ENCODE measurements around the gene PXK. TPM values are rescaled to one million over a fixed set of nuclear protein-coding genes. Genes with fewer than 3 reads are reported as not detected.

PXK gene
- total and polyA plus RNA-seq, 2 experiments from 2014 or later: 29.5 to 37.8 TPM

DNA sequence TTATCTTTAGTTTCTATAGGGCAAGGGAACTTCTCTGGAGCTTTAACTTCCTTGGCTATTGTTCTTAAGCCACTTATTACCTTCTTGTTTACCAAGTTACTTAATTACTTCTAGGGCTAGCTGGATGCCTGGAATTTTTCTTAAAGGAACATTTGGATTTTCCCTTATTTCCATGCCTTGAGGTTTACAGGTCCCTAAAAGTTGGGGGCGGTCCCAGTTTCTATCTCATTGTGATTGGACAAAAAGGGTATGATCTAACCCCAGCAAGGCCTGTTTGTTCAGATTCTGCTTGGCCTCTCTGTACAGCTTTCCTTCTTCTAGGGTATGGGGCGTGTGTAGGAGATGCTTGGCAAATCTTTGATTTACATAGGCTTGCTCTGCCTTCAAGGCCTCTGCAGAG is 83.5 kb downstream of the PXK start:
- TF ChIP-seq, protein P1, sequence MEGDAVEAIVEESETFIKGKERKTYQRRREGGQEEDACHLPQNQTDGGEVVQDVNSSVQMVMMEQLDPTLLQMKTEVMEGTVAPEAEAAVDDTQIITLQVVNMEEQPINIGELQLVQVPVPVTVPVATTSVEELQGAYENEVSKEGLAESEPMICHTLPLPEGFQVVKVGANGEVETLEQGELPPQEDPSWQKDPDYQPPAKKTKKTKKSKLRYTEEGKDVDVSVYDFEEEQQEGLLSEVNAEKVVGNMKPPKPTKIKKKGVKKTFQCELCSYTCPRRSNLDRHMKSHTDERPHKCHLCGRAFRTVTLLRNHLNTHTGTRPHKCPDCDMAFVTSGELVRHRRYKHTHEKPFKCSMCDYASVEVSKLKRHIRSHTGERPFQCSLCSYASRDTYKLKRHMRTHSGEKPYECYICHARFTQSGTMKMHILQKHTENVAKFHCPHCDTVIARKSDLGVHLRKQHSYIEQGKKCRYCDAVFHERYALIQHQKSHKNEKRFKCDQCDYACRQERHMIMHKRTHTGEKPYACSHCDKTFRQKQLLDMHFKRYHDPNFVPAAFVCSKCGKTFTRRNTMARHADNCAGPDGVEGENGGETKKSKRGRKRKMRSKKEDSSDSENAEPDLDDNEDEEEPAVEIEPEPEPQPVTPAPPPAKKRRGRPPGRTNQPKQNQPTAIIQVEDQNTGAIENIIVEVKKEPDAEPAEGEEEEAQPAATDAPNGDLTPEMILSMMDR (IDR thresholded peaks at IDR 0.05; ENCODE audit: poor library complexity): no peak
- TF ChIP-seq EZH2phosphoT487 (IDR thresholded peaks at IDR 0.05; ENCODE audit: low read depth, severe bottlenecking, unreplicated experiment): no peak
- no peak for TF ChIP-seq EZH2 (IDR thresholded peaks at IDR 0.05; ENCODE audit: borderline replicate concordance)
- 80% methylated on average over 2 of the region's 2 CpGs for WGBS (ENCODE audit: low lambda C conversion rate, missing lambda C conversion rate)

DNA sequence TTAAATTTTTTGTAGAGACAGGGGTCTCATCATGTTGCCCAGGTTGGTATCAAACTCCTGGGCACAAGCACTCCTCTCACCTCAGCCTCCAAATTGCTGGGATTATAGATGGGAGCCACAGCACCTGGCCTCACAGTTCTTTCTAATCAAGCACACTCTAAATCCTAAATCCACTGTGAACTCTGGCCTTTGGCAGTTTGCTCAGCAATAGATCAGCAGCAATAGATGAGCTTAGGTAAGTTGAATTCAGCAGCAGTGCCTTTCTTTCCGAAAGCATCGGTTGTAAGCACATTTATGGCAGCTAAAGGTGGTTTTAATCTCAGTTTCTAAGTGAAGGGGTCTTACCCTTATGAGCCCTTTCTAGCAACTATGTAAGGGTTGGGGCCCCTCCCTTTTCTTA is 84.4 kb downstream of the PXK start:
- Histone ChIP-seq H3K27ac (no peak overlapping the region), H3K4me3 (no peak overlapping the region), H2AFZ (no peak overlapping the region), H3K9me2 (replicated peaks; ENCODE audit: insufficient read depth) (no peaks in the 10 kb centered on the region), H3K4me1 (ENCODE audit: insufficient read depth) (peaks cover 25% of the 10 kb centered on the region), H4K20me1 (ENCODE audit: insufficient read depth, poor library complexity, severe bottlenecking) (no peaks in the 10 kb centered on the region), H3K27me3 (no peaks in the 10 kb centered on the region), H3K36me3 (replicated peaks; ENCODE audit: insufficient read depth, low read depth) (no peaks in the 10 kb centered on the region), H3K79me2 (no peaks in the 10 kb centered on the region), H3K4me2 (no peak overlapping the region), H3K9me3 (ENCODE audit: low read depth) (no peaks in the 10 kb centered on the region)
- 67% methylated on average over 2 of the region's 2 CpGs for WGBS (ENCODE audit: low lambda C conversion rate, missing lambda C conversion rate)
- no peak for TF ChIP-seq EZH2 (IDR thresholded peaks at IDR 0.05; ENCODE audit: borderline replicate concordance)
- TF ChIP-seq, protein P1 (IDR thresholded peaks at IDR 0.05; ENCODE audit: poor library complexity): no peak
- no peak for TF ChIP-seq EZH2phosphoT487 (IDR thresholded peaks at IDR 0.05; ENCODE audit: low read depth, severe bottlenecking, unreplicated experiment)
- no peak for DNase-seq (ENCODE audit: low spot score)

More for the DNA sequence above, 83.5 kb downstream of the PXK start:
- H4K20me1 ChIP-seq (ENCODE audit: insufficient read depth, poor library complexity, severe bottlenecking): no peaks in the 10 kb centered on the region
- peak; percentile 40 for DNase-seq (ENCODE audit: low spot score)
- H3K4me3 ChIP-seq: no peak overlapping the region
- H3K36me3 ChIP-seq (replicated peaks; ENCODE audit: insufficient read depth, low read depth): no peaks in the 10 kb centered on the region
- H3K4me1 ChIP-seq (ENCODE audit: insufficient read depth): peaks cover 25% of the 10 kb centered on the region
- no peak overlapping the region for H2AFZ ChIP-seq
- no peaks in the 10 kb centered on the region for H3K27me3 ChIP-seq
- H3K27ac ChIP-seq: peak overlapping the region; percentile 47
- no peak overlapping the region for H3K4me2 ChIP-seq
- H3K9me2 ChIP-seq (replicated peaks; ENCODE audit: insufficient read depth): no peaks in the 10 kb centered on the region
- no peaks in the 10 kb centered on the region for H3K9me3 ChIP-seq (ENCODE audit: low read depth)
- no peaks in the 10 kb centered on the region for H3K79me2 ChIP-seq

DNA sequence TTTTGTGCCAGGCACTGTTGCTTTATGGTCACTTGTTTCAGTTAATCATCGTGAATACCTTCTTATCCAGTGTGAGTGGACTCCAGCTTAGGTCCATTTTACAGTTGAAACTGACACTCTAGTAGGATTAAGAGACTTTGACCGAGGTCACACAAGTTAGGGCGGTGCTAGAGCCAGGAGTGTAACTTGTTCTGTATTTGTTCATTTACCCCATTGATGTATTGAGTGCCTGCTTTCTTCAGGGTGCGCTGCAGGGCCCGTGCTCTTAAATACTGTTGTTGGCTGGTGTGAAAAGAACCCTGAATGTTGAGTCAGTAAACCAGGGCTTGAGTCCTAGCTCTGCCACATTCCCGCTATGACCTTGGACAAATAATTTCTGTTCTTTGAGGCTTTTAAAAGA is 85.5 kb downstream of the PXK start:
- Histone ChIP-seq H3K9me2 (replicated peaks; ENCODE audit: insufficient read depth) (no peaks in the 10 kb centered on the region), H3K36me3 (replicated peaks; ENCODE audit: insufficient read depth, low read depth) (no peaks in the 10 kb centered on the region), H3K27ac (no peak overlapping the region), H4K20me1 (ENCODE audit: insufficient read depth, poor library complexity, severe bottlenecking) (no peaks in the 10 kb centered on the region), H3K27me3 (no peaks in the 10 kb centered on the region), H3K4me2 (no peak overlapping the region), H2AFZ (no peak overlapping the region), H3K79me2 (no peaks in the 10 kb centered on the region), H3K4me3 (no peak overlapping the region), H3K4me1 (ENCODE audit: insufficient read depth) (peaks cover 25% of the 10 kb centered on the region), H3K9me3 (ENCODE audit: low read depth) (no peaks in the 10 kb centered on the region)
- no peak for DNase-seq (ENCODE audit: low spot score)
- TF ChIP-seq EZH2phosphoT487 (IDR thresholded peaks at IDR 0.05; ENCODE audit: low read depth, severe bottlenecking, unreplicated experiment): no peak
- no peak for TF ChIP-seq EZH2 (IDR thresholded peaks at IDR 0.05; ENCODE audit: borderline replicate concordance)
- TF ChIP-seq, protein P1 (IDR thresholded peaks at IDR 0.05; ENCODE audit: poor library complexity): no peak
- WGBS (ENCODE audit: low lambda C conversion rate, missing lambda C conversion rate): 75% methylated on average over 6 of the region's 6 CpGs

Measured in hepatocyte (in vitro differentiated cells).